Calu3 (cell line): Measurements from ENCODE around the gene CEP76. TPM values are rescaled to one million over a fixed set of nuclear protein-coding genes. Genes with fewer than 3 reads are reported as not detected.

Experiments used
- BruUV-seq: library from RNA; stranded (reverse); fragments of 400-500 nt; replicated peaks from 2 replicates; lab custom pipeline; 2021; lab: Mats Ljungman, UMichigan
- CTCF ChIA-PET: fragments of 300-600 bp; sonication (Branson Sonifier 250); formaldehyde crosslinking; loops from one replicate; lab custom pipeline; 2022; ENCODE audit warnings: antibody characterized with exemption; lab: Charles Lee
- DNase-seq: peaks from one replicate; pipeline ENCODE4 v3.0.0; 2022
- H3K27ac Mint-ChIP-seq: one replicate; pipeline ENCODE4 v1.8.0; 2022; ENCODE audit warnings: mixed read lengths; ENCODE audit not compliant: unreplicated experiment
- H3K27me3 Mint-ChIP-seq: one replicate; pipeline ENCODE4 v1.8.0; 2022; ENCODE audit warnings: mixed read lengths; ENCODE audit not compliant: unreplicated experiment
- H3K36me3 Mint-ChIP-seq: one replicate; pipeline ENCODE4 v1.8.0; 2022; ENCODE audit warnings: mild to moderate bottlenecking, moderate library complexity, mixed read lengths; ENCODE audit not compliant: insufficient read depth, unreplicated experiment
- H3K4me1 Mint-ChIP-seq: one replicate; pipeline ENCODE4 v1.8.0; 2022; ENCODE audit warnings: mild to moderate bottlenecking, low read depth, mixed read lengths; ENCODE audit not compliant: unreplicated experiment
- H3K4me3 Mint-ChIP-seq: one replicate; pipeline ENCODE4 v1.8.0; 2022; ENCODE audit warnings: mild to moderate bottlenecking, low read depth, moderate library complexity, mixed read lengths; ENCODE audit not compliant: unreplicated experiment
- H3K9me3 Mint-ChIP-seq: one replicate; pipeline ENCODE4 v1.8.0; 2022; ENCODE audit warnings: low read depth, mixed read lengths; ENCODE audit not compliant: unreplicated experiment
- CTCF ChIP-seq: fragments of 200-600 bp; IDR thresholded peaks from one replicate; pipeline ENCODE4 v1.8.0; 2022; ENCODE audit warnings: antibody characterized with exemption; ENCODE audit not compliant: unreplicated experiment
- intact Hi-C: fragments of 100-400 bp; cut with micrococcal nuclease; formaldehyde crosslinking; loops from one replicate; pipeline ENCODE4 v1.10.0; 2022; ENCODE audit not compliant: unreplicated experiment
- total RNA-seq: library from RNA; stranded (reverse); gene quantifications from 2 replicates; pipeline ENCODE4 v1.2.3, GENCODE V29; 2022

The CEP76 gene
- total RNA-seq, 1 experiment from 2014 or later: 12.7 TPM

- intact Hi-C loops: loop anchor here (5.0 kb wide), 1 partner anchor 96 kb away; no protein-coding TSS in a partner anchor
- Mint-ChIP-seq H3K36me3 (peaks cover 40% of the 10 kb centered on the region), H3K4me3 (peak overlapping the region; percentile 86), H3K27me3 (no peaks in the 10 kb centered on the region), H3K9me3 (no peaks in the 10 kb centered on the region), H3K27ac (peak overlapping the region; percentile 99), H3K4me1 (peaks cover 24% of the 10 kb centered on the region)
- no peak for DNase-seq
- CTCF ChIA-PET: interaction anchor here (0.9 to 1.5 kb wide), 2 partner anchors 231 to 311 kb away, joined by 3 to 4 read pairs; no protein-coding TSS in a partner anchor
- BruUV-seq: TSS peak; percentile 80
- TF ChIP-seq CTCF: no peak
Observed at GRCh38 chr18:12703096-12703567, 609 bp upstream of the CEP76 start.

- Mint-ChIP-seq H3K9me3 (no peaks in the 10 kb centered on the region), H3K4me3 (peak overlapping the region; percentile 86), H3K36me3 (peaks cover 30% of the 10 kb centered on the region), H3K27ac (peak overlapping the region; percentile 99), H3K4me1 (peaks cover 24% of the 10 kb centered on the region), H3K27me3 (no peaks in the 10 kb centered on the region)
- BruUV-seq: no TSS peak
- CTCF ChIA-PET: no interaction called here
- TF ChIP-seq CTCF: no peak
- DNase-seq: no peak
- intact Hi-C loops: loop anchor here (5.0 kb wide), 1 partner anchor 94 kb away; no protein-coding TSS in a partner anchor
Observed at GRCh38 chr18:12701161-12701560, 1.4 kb downstream of the CEP76 start.

GRCh38 chr18:12699747-12700146 is 2.8 kb downstream of the CEP76 start:
- Mint-ChIP-seq H3K4me3 (no peak overlapping the region), H3K27ac (no peak overlapping the region), H3K36me3 (peaks cover 32% of the 10 kb centered on the region), H3K27me3 (no peaks in the 10 kb centered on the region), H3K4me1 (peaks cover 14% of the 10 kb centered on the region), H3K9me3 (no peaks in the 10 kb centered on the region)
- intact Hi-C loops: loop anchor here (5.0 kb wide), 1 partner anchor 92 kb away; no protein-coding TSS in a partner anchor
- TF ChIP-seq CTCF: no peak
- BruUV-seq: no TSS peak
- CTCF ChIA-PET: interaction anchor here (0.9 kb wide), 1 partner anchor 305 kb away, joined by 3 read pairs; no protein-coding TSS in a partner anchor
- DNase-seq: no peak

- H3K4me1 Mint-ChIP-seq: peaks cover 8% of the 10 kb centered on the region
- no peak overlapping the region for H3K4me3 Mint-ChIP-seq
- DNase-seq: no peak
- no peak for TF ChIP-seq CTCF
- no peak overlapping the region for H3K27ac Mint-ChIP-seq
- intact Hi-C loops: no loop called here
- H3K9me3 Mint-ChIP-seq: no peaks in the 10 kb centered on the region
- CTCF ChIA-PET: no interaction called here
- H3K36me3 Mint-ChIP-seq: peaks cover 18% of the 10 kb centered on the region
- BruUV-seq: no TSS peak
- H3K27me3 Mint-ChIP-seq: no peaks in the 10 kb centered on the region
Observed at GRCh38 chr18:12694032-12694431, 8.5 kb downstream of the CEP76 start.
